ENCODE data around the gene KHDRBS2. TPM values are rescaled to one million over a fixed set of nuclear protein-coding genes. Genes with fewer than 3 reads are reported as not detected.

The KHDRBS2 gene
- total and polyA plus RNA-seq, 2 donors (not counting 1 experiment from before 2014, with no cell fraction given): 8.9 to 9.4 TPM

DNA sequence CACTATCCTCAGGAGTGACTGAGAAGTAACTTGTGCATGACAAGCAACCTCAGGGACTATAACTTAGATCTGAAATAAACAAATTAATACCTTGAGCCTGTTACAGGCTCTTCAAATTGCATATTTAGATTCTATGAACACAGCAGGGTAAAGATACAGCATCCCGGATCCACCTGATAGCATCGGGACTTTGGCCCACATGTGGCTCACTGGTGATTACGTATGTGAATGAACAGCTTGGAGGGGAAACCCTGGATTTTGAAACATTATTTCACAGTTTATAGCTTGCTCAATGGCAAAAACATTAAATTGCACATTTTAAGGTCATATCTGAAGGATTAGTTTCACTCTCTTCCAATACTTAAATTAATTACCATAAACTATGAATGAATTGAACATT, 133.2 kb downstream of the KHDRBS2 start:
- Histone ChIP-seq H2AFZ (ENCODE audit: insufficient read depth, low read depth, low read length, poor library complexity, severe bottlenecking) (no peak overlapping the region), H4K20me1 (ENCODE audit: control insufficient read depth, insufficient read depth, low read length, poor library complexity, severe bottlenecking) (no peaks in the 10 kb centered on the region), H3K4me2 (replicated peaks; ENCODE audit: low read depth, low read length, poor library complexity, severe bottlenecking) (no peak overlapping the region), H3K9me3 (ENCODE audit: control extremely low read depth in 1 of 3, control insufficient read depth in 2 of 3, insufficient read depth in 1 of 3, low read length in 2 of 3) (no peaks in the 10 kb centered on the region), H3K4me1 (ENCODE audit: control insufficient read depth in 2 of 2, insufficient read depth in 2 of 2, low read length in 2 of 2) (no peaks in the 10 kb centered on the region), H3K27ac (ENCODE audit: low read length in 2 of 2) (no peak overlapping the region), H3K79me2 (ENCODE audit: control insufficient read depth, insufficient read depth, low read length) (peaks cover 6% of the 10 kb centered on the region), H3K9ac (ENCODE audit: low read length) (no peak overlapping the region), H3K36me3 (replicated peaks in 1 of 2; ENCODE audit: control extremely low read depth in 1 of 2, control insufficient read depth in 1 of 2, extremely low read depth in 1 of 2, insufficient read depth in 2 of 2, low read length in 1 of 2) (no peaks in the 10 kb centered on the region), H3K4me3 (ENCODE audit: control extremely low read depth in 1 of 5, extremely low read depth in 1 of 5, insufficient read depth in 1 of 5, low read depth in 2 of 5, low read length in 4 of 5) (no peak overlapping the region), H3K27me3 (replicated peaks in 1 of 4; ENCODE audit: control extremely low read depth in 1 of 4, control insufficient read depth in 3 of 4, insufficient read depth in 4 of 4, low read length in 3 of 4) (no peaks in the 10 kb centered on the region)
- H3K4me1 Mint-ChIP-seq: no peaks in the 10 kb centered on the region
- no peak overlapping the region for H3K4me3 Mint-ChIP-seq
- no peak overlapping the region for H3K27ac Mint-ChIP-seq
- no peaks in the 10 kb centered on the region for H3K27me3 Mint-ChIP-seq
- TF ChIP-seq CTCF (IDR thresholded peaks at IDR 0.05) (no peak), EZH2 (IDR thresholded peaks at IDR 0.05; ENCODE audit: borderline replicate concordance, insufficient read depth, low read depth, low read length, poor library complexity, severe bottlenecking) (no peak)
- no peak for ATAC-seq (ENCODE audit: low read depth)
- no peaks in the 10 kb centered on the region for H3K9me3 Mint-ChIP-seq (ENCODE audit: insufficient read depth)
- no CpG with 5 or more reads among the region's 3 CpGs for WGBS (ENCODE audit: insufficient coverage)
- ChIA-PET POLR2A (no interaction called here), CTCF (interaction anchor here (0.8 to 1.4 kb wide), 2 partner anchors 267 to 344 kb away, joined by 3 to 5 read pairs; no protein-coding TSS in a partner anchor)
- no peak for DNase-seq
- intact Hi-C loops (cut with micrococcal nuclease): no loop called here

DNA sequence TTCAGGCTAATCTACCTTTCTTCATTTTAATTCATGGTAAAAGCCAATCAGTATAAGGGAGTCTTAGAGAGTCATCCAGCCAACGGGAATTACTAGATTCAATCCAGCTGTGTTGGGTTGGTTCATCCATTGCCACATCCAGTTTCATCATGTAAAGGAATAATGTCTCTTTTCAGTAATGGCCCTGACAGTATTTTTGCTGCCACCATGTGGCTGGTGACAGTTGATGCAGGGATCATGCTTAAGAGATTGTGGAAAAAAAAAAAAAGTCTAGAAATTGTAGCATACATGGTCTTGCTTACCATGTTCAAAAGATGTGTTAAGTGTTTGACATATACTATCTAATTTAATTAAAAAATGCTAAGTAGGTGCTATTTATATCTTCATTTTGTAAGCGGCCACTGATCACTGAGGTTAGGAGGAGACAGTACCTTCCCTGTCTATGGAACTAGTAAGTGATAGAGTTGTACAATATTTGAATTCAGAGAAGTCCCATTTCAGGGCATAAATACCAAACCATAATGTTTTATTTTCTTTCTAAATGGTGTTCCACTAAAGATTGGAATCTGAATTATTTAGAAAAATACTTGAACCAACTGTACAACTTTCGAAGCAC, 135.9 kb downstream of the KHDRBS2 start:
- CTCF ChIA-PET: interaction anchor here (0.8 to 6.5 kb wide), 18 partner anchors 8 to 342 kb away, joined by 3 to 57 read pairs (median 4); no protein-coding TSS in a partner anchor
- no peaks in the 10 kb centered on the region for H3K27me3 Mint-ChIP-seq

More for the DNA sequence above, 135.9 kb downstream of the KHDRBS2 start:
- ATAC-seq (ENCODE audit: low read depth): peak; percentile 58
- H3K9me3 ChIP-seq (ENCODE audit: control extremely low read depth in 1 of 3, control insufficient read depth in 2 of 3, insufficient read depth in 1 of 3, low read length in 2 of 3): no peaks in the 10 kb centered on the region
- H3K27me3 ChIP-seq (replicated peaks in 1 of 4; ENCODE audit: control extremely low read depth in 1 of 4, control insufficient read depth in 3 of 4, insufficient read depth in 4 of 4, low read length in 3 of 4): no peaks in the 10 kb centered on the region
- POLR2A ChIA-PET: no interaction called here
- WGBS (ENCODE audit: insufficient coverage): 17% methylated on average over 1 of the region's 3 CpGs
- H2AFZ ChIP-seq (ENCODE audit: insufficient read depth, low read depth, low read length, poor library complexity, severe bottlenecking): no peak overlapping the region
- no peak for TF ChIP-seq EZH2 (IDR thresholded peaks at IDR 0.05; ENCODE audit: borderline replicate concordance, insufficient read depth, low read depth, low read length, poor library complexity, severe bottlenecking)
- TF ChIP-seq CTCF (IDR thresholded peaks at IDR 0.05): peak; percentile 85
- peak; percentile 57 for DNase-seq
- no peak overlapping the region for H3K27ac ChIP-seq (ENCODE audit: low read length in 2 of 2)
- no peaks in the 10 kb centered on the region for H3K36me3 ChIP-seq (replicated peaks in 1 of 2; ENCODE audit: control extremely low read depth in 1 of 2, control insufficient read depth in 1 of 2, extremely low read depth in 1 of 2, insufficient read depth in 2 of 2, low read length in 1 of 2)
- H3K4me1 Mint-ChIP-seq: no peaks in the 10 kb centered on the region
- no peak overlapping the region for H3K4me2 ChIP-seq (replicated peaks; ENCODE audit: low read depth, low read length, poor library complexity, severe bottlenecking)
- no peaks in the 10 kb centered on the region for H3K4me1 ChIP-seq (ENCODE audit: control insufficient read depth in 2 of 2, insufficient read depth in 2 of 2, low read length in 2 of 2)
- H3K4me3 ChIP-seq (ENCODE audit: control extremely low read depth in 1 of 5, extremely low read depth in 1 of 5, insufficient read depth in 1 of 5, low read depth in 2 of 5, low read length in 4 of 5): no peak overlapping the region
- H3K79me2 ChIP-seq (ENCODE audit: control insufficient read depth, insufficient read depth, low read length): peaks cover 6% of the 10 kb centered on the region
- H3K9ac ChIP-seq (ENCODE audit: low read length): no peak overlapping the region
- H3K27ac Mint-ChIP-seq: no peak overlapping the region
- no peaks in the 10 kb centered on the region for H3K9me3 Mint-ChIP-seq (ENCODE audit: insufficient read depth)
- intact Hi-C loops (cut with micrococcal nuclease): loop anchor here (1.0 kb wide), 2 partner anchors 264 to 341 kb away; no protein-coding TSS in a partner anchor
- no peaks in the 10 kb centered on the region for H4K20me1 ChIP-seq (ENCODE audit: control insufficient read depth, insufficient read depth, low read length, poor library complexity, severe bottlenecking)
- H3K4me3 Mint-ChIP-seq: no peak overlapping the region
